Dermis blood vessel endothelial cell (primary cell): ENCODE results near the gene THAP12. TPM values are rescaled to one million over a fixed set of nuclear protein-coding genes. Genes with fewer than 3 reads are reported as not detected.

Experiments used
- total RNA-seq: library from RNA; depleted of rRNA; stranded (reverse); fragments of >200 nt; gene quantifications from 2 replicates; pipeline ENCODE4 v1.2.3, GENCODE V29; 2014

THAP12 gene
- total RNA-seq, 1 donor from 2014 or later: 48.8 TPM

Other genes with a start within 250 kb of the THAP12 start
- gene WNT11, start 174.6 kb downstream of the THAP12 start, total RNA-seq: 0.09 TPM in 1 of 2 replicates, not detected in the other
- gene GVQW3, start 191 bp upstream of the THAP12 start, total RNA-seq: 0.65 and 0.68 TPM in 2 replicates
- 9.6 and 21.4 TPM in 2 replicates for gene EMSY, start 63.9 kb upstream of the THAP12 start, total RNA-seq